HepG2 (cell line): ENCODE measurements around the gene ECHS1. TPM values are rescaled to one million over a fixed set of nuclear protein-coding genes. Genes with fewer than 3 reads are reported as not detected.
A peak's percentile ranks its signal among the peaks of the same experiment; 100 is the strongest.

Experiments used
- FLYWCH1 ChIP-seq: sonication (generic); formaldehyde crosslinking; IDR thresholded peaks from 2 replicates; pipeline ENCODE4 v1.8.1; 2023; ENCODE audit warnings: mild to moderate bottlenecking, missing genetic modification reagents
- FOXK2 ChIP-seq: fragments of 450-650 bp; IDR thresholded peaks from 2 replicates; pipeline ENCODE4 v1.6.1; 2016
- MAX ChIP-seq: IDR thresholded peaks from 2 replicates; pipeline ENCODE4 v1.6.1; 2012; ENCODE audit warnings: inconsistent platforms
- MED8 ChIP-seq: sonication (generic); formaldehyde crosslinking; IDR thresholded peaks from 2 replicates; pipeline ENCODE4 v1.8.1; 2023; ENCODE audit warnings: mild to moderate bottlenecking, missing genetic modification reagents; ENCODE audit not compliant: insufficient replicate concordance
- NAIF1 ChIP-seq: sonication (generic); formaldehyde crosslinking; IDR thresholded peaks from 2 replicates; pipeline ENCODE4 v1.5.0; 2020; ENCODE audit warnings: mild to moderate bottlenecking, missing genetic modification reagents, borderline replicate concordance
- NFRKB ChIP-seq: fragments of 450-650 bp; IDR thresholded peaks from 2 replicates; pipeline ENCODE4 v1.6.1; 2017
- POLR2AphosphoS2 ChIP-seq: IDR thresholded peaks from 2 replicates; pipeline ENCODE4 v1.6.1; 2011; ENCODE audit warnings: low read depth, low read length, improper control_type of control experiment
- TAF1 ChIP-seq: sonication (generic); formaldehyde crosslinking; IDR thresholded peaks from 2 replicates; pipeline ENCODE4 v1.4.0; 2020; ENCODE audit warnings: missing genetic modification reagents
- ZNF101 ChIP-seq: sonication (generic); formaldehyde crosslinking; IDR thresholded peaks from 2 replicates; pipeline ENCODE4 v1.4.0; 2020; ENCODE audit warnings: mild to moderate bottlenecking, low read depth, missing genetic modification reagents, borderline replicate concordance
- ZNF160 ChIP-seq: sonication (generic); formaldehyde crosslinking; IDR thresholded peaks from 2 replicates; pipeline ENCODE4 v1.8.0; 2022; ENCODE audit warnings: mild to moderate bottlenecking, inconsistent platforms, missing genetic modification reagents
- ZNF256 ChIP-seq: sonication (generic); formaldehyde crosslinking; conservative IDR thresholded peaks from 2 replicates; pipeline ENCODE4 v1.4.0; 2020; ENCODE audit warnings: missing genetic modification reagents
- ZNF430 ChIP-seq: sonication (generic); formaldehyde crosslinking; IDR thresholded peaks from 2 replicates; pipeline ENCODE4 v1.9.0; 2021; ENCODE audit warnings: mild to moderate bottlenecking, missing genetic modification reagents
- ZNF567 ChIP-seq: sonication (generic); formaldehyde crosslinking; IDR thresholded peaks from 2 replicates; pipeline ENCODE4 v1.8.1; 2023; ENCODE audit warnings: mild to moderate bottlenecking, missing genetic modification reagents, borderline replicate concordance
- polyA plus RNA-seq, 8 experiments: library from polyadenylated mRNA; depleted of rRNA in 3 of 8; stranded (reverse) in 7 of 8; unstranded in 1 of 8; fragments of >200 nt; fragmentation: Illumina TruSeq in 4 of 8; extraction: Trizol in 4 of 8; gene quantifications; 2 replicates each; pipeline versions ENCODE4 v1.2.1 to v1.2.3, GENCODE V29; 2011 to 2016; ENCODE audit warnings: low read depth in 4 of 8, missing spikeins in 1 of 8, mixed read lengths in 1 of 8; ENCODE audit not compliant: insufficient read depth in 1 of 8
- total RNA-seq, 5 experiments: library from RNA; depleted of rRNA; stranded (reverse); fragments of >200 nt; fragmentation: Illumina TruSeq; extraction: Trizol; gene quantifications; 2 replicates each; pipeline ENCODE4 v1.2.3, GENCODE V29; 2016; ENCODE audit warnings: low read depth in 1 of 5
- TF ChIP-seq, protein P1 (sequence below): sonication (generic); formaldehyde crosslinking; IDR thresholded peaks from 2 replicates; pipeline ENCODE4 v1.5.1; 2020; ENCODE audit warnings: missing genetic modification reagents, mild to moderate bottlenecking, borderline replicate concordance
- TF ChIP-seq, protein P2 (sequence below): sonication (generic); formaldehyde crosslinking; IDR thresholded peaks from 2 replicates; pipeline ENCODE4 v1.4.0; 2020; ENCODE audit warnings: mild to moderate bottlenecking, missing genetic modification reagents

Gene ECHS1
- total and polyA plus RNA-seq, 2 of the 13 experiments (the other 11 are each of a cell fraction or from before 2014, with no cell fraction given): 32.7 to 195 TPM

DNA sequence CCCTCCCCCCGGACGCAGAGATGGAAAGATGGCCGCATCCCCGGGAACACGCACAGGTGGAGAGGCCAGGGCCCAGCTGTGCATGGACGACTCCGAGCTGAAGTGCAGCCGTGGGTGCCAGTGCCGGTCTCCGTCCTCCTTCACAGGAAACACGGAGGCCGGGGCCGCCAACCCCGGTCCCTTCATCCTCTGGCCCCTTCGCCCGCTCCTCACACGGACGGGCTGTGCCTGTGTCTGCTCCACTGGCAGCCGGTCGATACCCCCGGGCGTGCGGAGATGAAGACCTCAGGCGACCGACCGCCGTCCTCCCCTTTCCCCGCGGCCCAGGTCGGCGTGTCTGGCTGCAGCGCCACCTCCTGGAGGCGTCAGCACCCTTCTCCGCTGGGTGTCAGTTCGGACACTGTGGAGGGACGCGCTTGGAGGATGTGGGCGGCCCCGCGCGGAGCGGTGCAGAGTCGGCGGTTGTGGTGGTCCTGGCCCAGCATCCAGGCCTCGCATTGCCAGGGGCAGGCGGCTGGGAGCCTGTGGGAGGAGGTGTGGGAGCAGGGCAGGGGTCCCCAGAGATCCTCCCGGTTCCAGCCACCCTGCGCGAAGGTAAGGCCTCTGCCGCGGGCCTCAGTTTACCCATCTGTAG lies 54.5 kb downstream of the ECHS1 start (continued):
- TF ChIP-seq MAX: peak; percentile 74
- TF ChIP-seq NAIF1: no peak
- TF ChIP-seq, protein P1, sequence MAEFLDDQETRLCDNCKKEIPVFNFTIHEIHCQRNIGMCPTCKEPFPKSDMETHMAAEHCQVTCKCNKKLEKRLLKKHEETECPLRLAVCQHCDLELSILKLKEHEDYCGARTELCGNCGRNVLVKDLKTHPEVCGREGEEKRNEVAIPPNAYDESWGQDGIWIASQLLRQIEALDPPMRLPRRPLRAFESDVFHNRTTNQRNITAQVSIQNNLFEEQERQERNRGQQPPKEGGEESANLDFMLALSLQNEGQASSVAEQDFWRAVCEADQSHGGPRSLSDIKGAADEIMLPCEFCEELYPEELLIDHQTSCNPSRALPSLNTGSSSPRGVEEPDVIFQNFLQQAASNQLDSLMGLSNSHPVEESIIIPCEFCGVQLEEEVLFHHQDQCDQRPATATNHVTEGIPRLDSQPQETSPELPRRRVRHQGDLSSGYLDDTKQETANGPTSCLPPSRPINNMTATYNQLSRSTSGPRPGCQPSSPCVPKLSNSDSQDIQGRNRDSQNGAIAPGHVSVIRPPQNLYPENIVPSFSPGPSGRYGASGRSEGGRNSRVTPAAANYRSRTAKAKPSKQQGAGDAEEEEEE (CRISPR knock-in tag): no peak
- TF ChIP-seq MED8 (CRISPR knock-in tag): no peak
- TF ChIP-seq ZNF567: no peak
- TF ChIP-seq ZNF101 (CRISPR knock-in tag): no peak
- peak; percentile 45; the same call in 1 of the 2 replicates for TF ChIP-seq ZNF160 (CRISPR knock-in tag)
- TF ChIP-seq NFRKB: no peak
- peak; percentile 46 for TF ChIP-seq TAF1 (CRISPR knock-in tag)
- no peak; the same call in 1 of the 2 replicates for TF ChIP-seq ZNF430 (CRISPR knock-in tag)
- TF ChIP-seq FLYWCH1: no peak
- no peak for TF ChIP-seq ZNF256 (CRISPR knock-in tag)
- TF ChIP-seq, protein P2, sequence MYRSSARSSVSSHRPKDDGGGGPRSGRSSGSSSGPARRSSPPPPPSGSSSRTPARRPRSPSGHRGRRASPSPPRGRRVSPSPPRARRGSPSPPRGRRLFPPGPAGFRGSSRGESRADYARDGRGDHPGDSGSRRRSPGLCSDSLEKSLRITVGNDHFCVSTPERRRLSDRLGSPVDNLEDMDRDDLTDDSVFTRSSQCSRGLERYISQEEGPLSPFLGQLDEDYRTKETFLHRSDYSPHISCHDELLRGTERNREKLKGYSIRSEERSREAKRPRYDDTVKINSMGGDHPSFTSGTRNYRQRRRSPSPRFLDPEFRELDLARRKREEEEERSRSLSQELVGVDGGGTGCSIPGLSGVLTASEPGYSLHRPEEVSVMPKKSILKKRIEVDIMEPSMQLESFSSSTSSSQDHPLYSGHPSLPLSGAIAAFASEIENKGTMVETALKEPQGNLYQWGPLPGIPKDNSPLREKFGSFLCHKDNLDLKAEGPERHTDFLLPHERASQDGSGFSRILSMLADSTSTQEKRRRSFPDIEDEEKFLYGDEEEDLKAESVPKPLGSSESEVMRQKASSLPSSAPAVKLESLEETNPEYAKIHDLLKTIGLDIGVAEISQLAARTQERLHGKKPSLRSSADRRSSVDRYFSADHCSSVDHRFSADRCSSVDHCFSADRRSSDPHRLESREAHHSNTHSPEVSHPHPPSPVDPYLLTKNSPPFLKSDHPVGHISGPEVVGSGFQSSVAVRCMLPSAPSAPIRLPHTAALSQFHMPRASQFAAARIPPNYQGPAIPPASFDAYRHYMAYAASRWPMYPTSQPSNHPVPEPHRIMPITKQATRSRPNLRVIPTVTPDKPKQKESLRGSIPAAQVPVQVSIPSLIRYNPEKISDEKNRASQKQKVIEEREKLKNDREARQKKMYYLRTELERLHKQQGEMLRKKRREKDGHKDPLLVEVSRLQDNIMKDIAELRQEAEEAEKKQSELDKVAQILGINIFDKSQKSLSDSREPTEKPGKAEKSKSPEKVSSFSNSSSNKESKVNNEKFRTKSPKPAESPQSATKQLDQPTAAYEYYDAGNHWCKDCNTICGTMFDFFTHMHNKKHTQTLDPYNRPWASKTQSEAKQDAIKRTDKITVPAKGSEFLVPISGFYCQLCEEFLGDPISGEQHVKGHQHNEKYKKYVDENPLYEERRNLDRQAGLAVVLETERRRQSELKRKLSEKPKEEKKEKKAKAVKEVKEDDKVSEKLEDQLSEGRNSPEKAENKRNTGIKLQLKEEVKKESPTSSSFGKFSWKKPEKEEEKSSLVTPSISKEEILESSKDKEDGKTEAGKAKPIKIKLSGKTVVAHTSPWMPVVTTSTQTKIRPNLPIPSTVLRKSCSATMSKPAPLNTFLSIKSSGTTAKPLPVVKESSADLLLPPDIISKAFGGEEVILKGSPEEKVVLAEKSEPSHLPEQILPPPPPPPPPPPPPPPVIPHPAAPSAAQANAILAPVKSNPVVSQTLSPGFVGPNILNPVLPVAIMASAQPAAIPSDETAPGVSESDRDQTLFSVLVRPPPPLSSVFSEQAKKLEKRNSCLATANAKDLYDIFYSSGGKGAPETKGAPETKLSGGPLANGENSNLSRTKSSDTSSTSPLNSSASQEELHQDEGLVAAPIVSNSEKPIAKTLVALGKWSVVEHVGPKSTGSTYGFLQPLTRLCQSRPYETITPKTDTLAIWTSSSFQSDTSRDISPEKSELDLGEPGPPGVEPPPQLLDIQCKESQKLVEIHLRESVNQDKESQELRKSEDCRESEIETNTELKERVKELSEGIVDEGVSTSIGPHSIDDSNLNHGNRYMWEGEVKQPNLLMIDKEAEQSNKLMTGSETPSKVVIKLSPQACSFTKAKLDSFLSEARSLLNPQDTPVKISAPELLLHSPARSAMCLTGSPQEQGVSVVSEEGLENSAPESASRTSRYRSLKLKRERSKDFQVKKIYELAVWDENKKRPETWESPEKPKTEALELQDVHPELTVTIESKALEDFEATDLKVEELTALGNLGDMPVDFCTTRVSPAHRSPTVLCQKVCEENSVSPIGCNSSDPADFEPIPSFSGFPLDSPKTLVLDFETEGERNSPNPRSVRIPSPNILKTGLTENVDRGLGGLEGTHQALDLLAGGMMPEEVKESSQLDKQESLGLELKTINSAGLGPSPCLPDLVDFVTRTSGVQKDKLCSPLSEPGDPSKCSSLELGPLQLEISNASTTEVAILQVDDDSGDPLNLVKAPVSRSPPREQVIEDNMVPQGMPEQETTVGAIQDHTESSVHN: no peak
- TF ChIP-seq POLR2AphosphoS2: no peak
- no peak for TF ChIP-seq FOXK2
- TF ChIP-seq, all 625 proteins: peak for 109
